ENCODE measurements around the gene BLTP3B.

Gene BLTP3B

DNA sequence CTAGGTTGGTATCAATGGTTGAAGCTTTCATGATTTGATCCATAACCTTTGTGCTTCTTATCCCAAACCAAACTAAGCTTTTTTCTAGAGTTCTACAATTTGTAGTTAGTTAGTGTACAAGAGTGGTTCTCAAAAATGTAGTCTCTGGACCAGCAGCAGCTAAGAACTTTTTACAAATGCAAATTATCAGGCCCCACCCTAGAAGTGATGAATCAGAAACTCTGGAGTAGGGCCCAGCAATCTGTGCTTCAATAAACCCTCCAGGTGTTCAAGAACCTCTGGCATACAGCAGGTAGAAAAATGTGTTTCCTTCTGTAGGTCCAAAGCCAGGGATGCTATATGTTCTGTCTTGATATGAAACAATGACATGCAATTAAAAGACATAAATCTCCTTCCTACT lies 31.8 kb upstream of the BLTP3B start:
- no peaks in the 10 kb centered on the region for H3F3A ChIP-seq (ENCODE audit: control insufficient read depth, insufficient read depth)
- peaks cover 20% of the 10 kb centered on the region for H3K36me3 ChIP-seq (ENCODE audit: control insufficient read depth, low read length)
- no peaks in the 10 kb centered on the region for H3K79me2 ChIP-seq (ENCODE audit: control insufficient read depth, low read length)
- TF ChIP-seq EZH2phosphoT487 (IDR thresholded peaks at IDR 0.05; ENCODE audit: borderline replicate concordance, low read length): no peak
- TF ChIP-seq, protein P1, sequence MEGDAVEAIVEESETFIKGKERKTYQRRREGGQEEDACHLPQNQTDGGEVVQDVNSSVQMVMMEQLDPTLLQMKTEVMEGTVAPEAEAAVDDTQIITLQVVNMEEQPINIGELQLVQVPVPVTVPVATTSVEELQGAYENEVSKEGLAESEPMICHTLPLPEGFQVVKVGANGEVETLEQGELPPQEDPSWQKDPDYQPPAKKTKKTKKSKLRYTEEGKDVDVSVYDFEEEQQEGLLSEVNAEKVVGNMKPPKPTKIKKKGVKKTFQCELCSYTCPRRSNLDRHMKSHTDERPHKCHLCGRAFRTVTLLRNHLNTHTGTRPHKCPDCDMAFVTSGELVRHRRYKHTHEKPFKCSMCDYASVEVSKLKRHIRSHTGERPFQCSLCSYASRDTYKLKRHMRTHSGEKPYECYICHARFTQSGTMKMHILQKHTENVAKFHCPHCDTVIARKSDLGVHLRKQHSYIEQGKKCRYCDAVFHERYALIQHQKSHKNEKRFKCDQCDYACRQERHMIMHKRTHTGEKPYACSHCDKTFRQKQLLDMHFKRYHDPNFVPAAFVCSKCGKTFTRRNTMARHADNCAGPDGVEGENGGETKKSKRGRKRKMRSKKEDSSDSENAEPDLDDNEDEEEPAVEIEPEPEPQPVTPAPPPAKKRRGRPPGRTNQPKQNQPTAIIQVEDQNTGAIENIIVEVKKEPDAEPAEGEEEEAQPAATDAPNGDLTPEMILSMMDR (IDR thresholded peaks at IDR 0.05; ENCODE audit: low read depth, low read length, poor library complexity, severe bottlenecking): no peak
- no peak overlapping the region for H3K27ac ChIP-seq (ENCODE audit: low read depth, low read length)
- no peaks in the 10 kb centered on the region for H3K27me3 ChIP-seq (ENCODE audit: control insufficient read depth, low read length)
- no peaks in the 10 kb centered on the region for H3K4me1 ChIP-seq (ENCODE audit: control insufficient read depth, low read length)
- no peaks in the 10 kb centered on the region for H4K20me1 ChIP-seq (ENCODE audit: control insufficient read depth, insufficient read depth, low read depth, low read length)
- no peaks in the 10 kb centered on the region for H3K9me3 ChIP-seq (ENCODE audit: control insufficient read depth, insufficient read depth, low read length)
- no peaks in the 10 kb centered on the region for H3K9me2 ChIP-seq (replicated peaks; ENCODE audit: control insufficient read depth, low read length)
- H3K4me3 ChIP-seq (ENCODE audit: low read length): no peak overlapping the region
- H3K4me2 ChIP-seq (ENCODE audit: low read length): no peak overlapping the region

GRCh38 chr12:100173111-100173510 lies 30.4 kb upstream of the BLTP3B start:
- Histone ChIP-seq H3K36me3 (ENCODE audit: control insufficient read depth, low read length) (peaks cover 20% of the 10 kb centered on the region), H3K27ac (ENCODE audit: low read depth, low read length) (no peak overlapping the region), H3K27me3 (ENCODE audit: control insufficient read depth, low read length) (no peaks in the 10 kb centered on the region), H3K79me2 (ENCODE audit: control insufficient read depth, low read length) (no peaks in the 10 kb centered on the region), H4K20me1 (ENCODE audit: control insufficient read depth, insufficient read depth, low read depth, low read length) (no peaks in the 10 kb centered on the region), H3K4me3 (ENCODE audit: low read length) (no peak overlapping the region), H3K4me1 (ENCODE audit: control insufficient read depth, low read length) (no peaks in the 10 kb centered on the region), H3K9me2 (replicated peaks; ENCODE audit: control insufficient read depth, low read length) (no peaks in the 10 kb centered on the region), H3K4me2 (ENCODE audit: low read length) (no peak overlapping the region), H3K9me3 (ENCODE audit: control insufficient read depth, insufficient read depth, low read length) (no peaks in the 10 kb centered on the region), H3F3A (ENCODE audit: control insufficient read depth, insufficient read depth) (no peaks in the 10 kb centered on the region)
- TF ChIP-seq EZH2phosphoT487 (IDR thresholded peaks at IDR 0.05; ENCODE audit: borderline replicate concordance, low read length): no peak
- TF ChIP-seq, protein P1 (IDR thresholded peaks at IDR 0.05; ENCODE audit: low read depth, low read length, poor library complexity, severe bottlenecking): no peak

DNA sequence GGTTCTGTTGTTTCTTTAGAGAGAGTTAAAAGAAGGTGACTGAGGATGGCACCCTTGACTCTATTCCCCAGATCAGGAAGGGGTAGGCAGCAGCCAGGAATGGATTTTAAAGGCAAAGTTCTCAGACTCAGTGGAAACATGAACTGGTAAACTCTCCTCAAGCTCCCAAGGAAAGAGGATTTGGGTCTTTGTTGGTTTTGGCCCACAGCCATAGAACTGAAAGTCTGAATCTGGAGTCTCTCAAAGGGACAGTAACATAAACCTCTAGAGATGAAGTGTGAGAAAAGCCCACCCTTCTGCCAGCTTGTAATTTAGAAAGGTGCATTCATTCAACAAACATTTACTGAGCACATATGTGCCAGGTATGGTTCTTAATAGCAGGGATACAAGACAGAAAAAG lies 28.6 kb upstream of the BLTP3B start:
- H3K9me2 ChIP-seq (replicated peaks; ENCODE audit: control insufficient read depth, low read length): no peaks in the 10 kb centered on the region
- H3K27ac ChIP-seq (ENCODE audit: low read depth, low read length): no peak overlapping the region
- H4K20me1 ChIP-seq (ENCODE audit: control insufficient read depth, insufficient read depth, low read depth, low read length): no peaks in the 10 kb centered on the region
- no peaks in the 10 kb centered on the region for H3K4me1 ChIP-seq (ENCODE audit: control insufficient read depth, low read length)
- H3K27me3 ChIP-seq (ENCODE audit: control insufficient read depth, low read length): no peaks in the 10 kb centered on the region
- H3K4me3 ChIP-seq (ENCODE audit: low read length): no peak overlapping the region
- no peaks in the 10 kb centered on the region for H3F3A ChIP-seq (ENCODE audit: control insufficient read depth, insufficient read depth)
- TF ChIP-seq, protein P1 (IDR thresholded peaks at IDR 0.05; ENCODE audit: low read depth, low read length, poor library complexity, severe bottlenecking): no peak
- TF ChIP-seq EZH2phosphoT487 (IDR thresholded peaks at IDR 0.05; ENCODE audit: borderline replicate concordance, low read length): no peak
- H3K9me3 ChIP-seq (ENCODE audit: control insufficient read depth, insufficient read depth, low read length): no peaks in the 10 kb centered on the region
- H3K4me2 ChIP-seq (ENCODE audit: low read length): no peak overlapping the region
- no peaks in the 10 kb centered on the region for H3K79me2 ChIP-seq (ENCODE audit: control insufficient read depth, low read length)
- peaks cover 10% of the 10 kb centered on the region for H3K36me3 ChIP-seq (ENCODE audit: control insufficient read depth, low read length)
